MM.1S (cell line): ENCODE measurements around the gene TMEM248.

Experiments used
- CTCF ChIP-seq: fragments of 300-600 bp; sonication (generic); IDR thresholded peaks from 2 replicates; pipeline ENCODE4 v1.5.1; 2016; ENCODE audit warnings: antibody characterized with exemption, low read length, mixed read lengths
- EZH2 ChIP-seq: fragments of 300-600 bp; sonication (generic); optimal IDR thresholded peaks from 2 replicates; pipeline ENCODE3; 2017; ENCODE audit warnings: low read depth, mild to moderate bottlenecking, antibody characterized with exemption, low read length, mixed read lengths
- EZH2phosphoT487 ChIP-seq: fragments of 300-600 bp; sonication (generic); IDR thresholded peaks from 2 replicates; pipeline ENCODE4 v1.6.1; 2018; ENCODE audit warnings: antibody characterized with exemption, low read length

DNA sequence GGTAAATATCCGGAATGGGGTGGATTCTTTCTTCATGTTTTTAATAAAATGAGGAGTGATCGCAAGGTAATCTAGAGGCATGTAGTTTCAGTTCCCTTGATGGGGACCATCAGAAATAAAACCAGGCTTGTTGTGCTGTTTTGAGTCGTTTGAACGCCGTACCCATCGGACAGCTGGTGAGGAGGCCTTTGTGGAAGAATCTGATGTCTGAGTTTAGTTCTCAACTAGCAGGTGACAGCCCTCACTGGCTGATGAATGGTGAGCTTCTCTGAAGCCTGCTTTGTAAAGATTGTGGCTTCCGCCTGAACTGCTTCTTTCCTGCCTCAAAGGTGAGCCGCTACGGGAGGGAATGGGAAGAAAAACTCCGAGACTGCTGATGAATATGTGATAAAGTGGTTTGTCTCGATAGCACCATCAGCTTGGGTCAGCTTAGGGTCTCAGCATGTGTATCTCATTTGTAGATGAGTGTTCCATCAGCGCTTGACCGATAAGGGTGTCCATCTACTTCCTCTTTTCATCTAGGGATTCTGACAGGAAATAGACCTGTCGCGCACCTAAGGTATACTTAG, 977 bp downstream of the TMEM248 start:
- no peak for TF ChIP-seq CTCF
- no peak for TF ChIP-seq EZH2
- no peak for TF ChIP-seq EZH2phosphoT487
